IMR-90 (cell line): ENCODE results near the gene RGL4.

Experiments used
- CEBPB ChIP-seq: IDR thresholded peaks from 2 replicates; pipeline ENCODE4 v1.6.1; 2012; ENCODE audit warnings: low read depth, low read length, improper control_type of control experiment
- CTCF ChIP-seq: conservative IDR thresholded peaks from 2 replicates; pipeline ENCODE4 v1.5.1; 2012; ENCODE audit warnings: mild to moderate bottlenecking, low read depth, low read length, improper control_type of control experiment
- RAD21 ChIP-seq: IDR thresholded peaks from 2 replicates; pipeline ENCODE4 v1.6.1; 2012; ENCODE audit warnings: low read length, improper control_type of control experiment
- RFX5 ChIP-seq: IDR thresholded peaks from 2 replicates; pipeline ENCODE4 v1.8.0; 2012; ENCODE audit warnings: low read depth, mild to moderate bottlenecking, low read length, moderate library complexity
- USF2 ChIP-seq: fragments of 150-350 bp; IDR thresholded peaks from 2 replicates; pipeline ENCODE4 v1.6.1; 2017; ENCODE audit warnings: mild to moderate bottlenecking, antibody characterized with exemption, low read length, low read depth

GRCh38 chr22:23691748-23692423 is 1.1 kb downstream of the RGL4 start:
- no peak for TF ChIP-seq CTCF
- no peak for TF ChIP-seq RAD21
- no peak for TF ChIP-seq RFX5
- TF ChIP-seq CEBPB, result no peak
- no peak for TF ChIP-seq USF2
